K562 (cell line): ENCODE results near the gene TBC1D2. TPM values are rescaled to one million over a fixed set of nuclear protein-coding genes. Genes with fewer than 3 reads are reported as not detected.

Experiments used
- ATAC-seq: fragments of 200-7000 bp; cut with Tn5 transposase; 3 replicates; pipeline ENCODE4 v1.9.1; 2020; ENCODE audit warnings: moderate library complexity
- BruUV-seq: library from RNA; stranded (reverse); fragments of 400-500 nt; replicated peaks from 2 replicates; lab custom pipeline; 2021; lab: Mats Ljungman, UMichigan
- CTCF ChIA-PET: fragments of 300-600 bp; formaldehyde crosslinking; extraction: SDS; loops from one replicate; lab custom pipeline; 2021; ENCODE audit warnings: low intra/inter-chr PET ratio; lab: Yijun Ruan, JAX
- POLR2A ChIA-PET: fragments of 300-600, 350-650 bp; sonication (Branson Sonifier 250); formaldehyde crosslinking; extraction: SDS; loops from one replicate; lab custom pipeline; 2021; ENCODE audit warnings: antibody characterized with exemption, inconsistent platforms; lab: Yijun Ruan, JAX
- DNase-seq, 4 experiments: peaks; one replicate each; pipeline versions ENCODE4 v3.0.0 to v3.0.0-alpha.2; 2011 to 2018; ENCODE audit warnings: low spot score in 3 of 4, mixed read lengths in 3 of 4; ENCODE audit errors: extremely low read depth in 1 of 4
- FAIRE-seq: peaks from 2 replicates; lab custom pipeline; 2011; peaks lifted over from hg19 to GRCh38; lab: Jason Lieb, UNC
- H2AFZ ChIP-seq: 2 replicates; pipeline ENCODE4 v1.6.0; 2011; ENCODE audit warnings: low read depth, low read length, control low read depth, inconsistent platforms
- H3K27ac ChIP-seq: fragments of 200-600 bp; 3 replicates; pipeline ENCODE4 v1.8.0; 2011; ENCODE audit warnings: low read depth, mild to moderate bottlenecking, control low read depth, inconsistent platforms, low read length, moderate library complexity, mixed read lengths; ENCODE audit errors: extremely low read depth
- H3K27me3 ChIP-seq, 2 experiments: fragments of 300-600 bp in 1 of 2; 2 replicates in 1 of 2; 3 replicates in 1 of 2; pipeline versions ENCODE4 v1.6.0 to v1.8.0; 2011; ENCODE audit warnings: inconsistent platforms in 2 of 2, low read length in 2 of 2, mild to moderate bottlenecking in 1 of 2, mixed read lengths in 1 of 2, moderate library complexity in 1 of 2; ENCODE audit not compliant: control insufficient read depth in 2 of 2, insufficient read depth in 2 of 2
- H3K36me3 ChIP-seq: fragments of 300-600 bp; 3 replicates; pipeline ENCODE4 v1.8.0; 2011; ENCODE audit warnings: mild to moderate bottlenecking, low read length, inconsistent platforms; ENCODE audit not compliant: control insufficient read depth, insufficient read depth
- H3K4me1 ChIP-seq, 2 experiments: fragments of 200-600 bp in 1 of 2; replicated peaks in 1 of 2; 2 replicates in 1 of 2; 3 replicates in 1 of 2; pipeline versions ENCODE4 v1.5.1 to v1.8.0; 2011; ENCODE audit warnings: inconsistent platforms in 2 of 2, low read length in 2 of 2, mild to moderate bottlenecking in 1 of 2, mixed read lengths in 1 of 2, moderate library complexity in 1 of 2; ENCODE audit not compliant: control insufficient read depth in 2 of 2, insufficient read depth in 2 of 2
- H3K4me2 ChIP-seq: 2 replicates; pipeline ENCODE4 v1.6.1; 2011; ENCODE audit warnings: low read length, control low read depth, inconsistent platforms, mixed read lengths; ENCODE audit not compliant: insufficient read depth
- H3K4me3 ChIP-seq: fragments of 200-600 bp; sonication (generic), shearing (Covaris generic); 2 replicates; pipeline ENCODE4 v1.5.1; 2016; ENCODE audit warnings: control low read depth, inconsistent platforms
- H3K79me2 ChIP-seq: fragments of 200-600 bp; 3 replicates; pipeline ENCODE4 v1.8.0; 2011; ENCODE audit warnings: low read length, inconsistent platforms; ENCODE audit not compliant: control insufficient read depth, insufficient read depth
- H3K9ac ChIP-seq, 2 experiments: 2 replicates each; pipeline versions ENCODE4 v1.6.0 to v1.6.1; 2011; ENCODE audit warnings: low read depth in 2 of 2, low read length in 2 of 2, control low read depth in 1 of 2, inconsistent platforms in 1 of 2, mild to moderate bottlenecking in 1 of 2, mixed read lengths in 1 of 2; ENCODE audit not compliant: insufficient read depth in 1 of 2
- H3K9me1 ChIP-seq: one replicate; pipeline ENCODE4 v1.6.0; 2011; ENCODE audit warnings: inconsistent platforms, mild to moderate bottlenecking, low read length, moderate library complexity; ENCODE audit not compliant: control insufficient read depth, insufficient read depth
- H3K9me3 ChIP-seq: replicated peaks from 2 replicates; pipeline ENCODE4 v1.5.1; 2011; ENCODE audit warnings: low read depth, low read length, inconsistent platforms; ENCODE audit not compliant: control insufficient read depth, insufficient read depth
- H4K20me1 ChIP-seq: replicated peaks from 2 replicates; pipeline ENCODE4 v1.6.1; 2011; ENCODE audit warnings: low read length, inconsistent platforms, mixed read lengths; ENCODE audit not compliant: control insufficient read depth, insufficient read depth
- ATF3 ChIP-seq, 2 experiments: fragments of 450-650 bp in 1 of 2; sonication (generic) in 1 of 2; formaldehyde crosslinking in 1 of 2; IDR thresholded peaks in 1 of 2; conservative IDR thresholded peaks in 1 of 2; 2 replicates each; pipeline versions ENCODE4 v1.6.1 to v1.8.1; 2016 to 2023; ENCODE audit warnings: mild to moderate bottlenecking in 2 of 2, moderate library complexity in 2 of 2, inconsistent platforms in 1 of 2, missing genetic modification reagents in 1 of 2
- BDP1 ChIP-seq: IDR thresholded peaks from 3 replicates; pipeline ENCODE4 v1.6.1; 2011; ENCODE audit not compliant: insufficient read length, insufficient read depth
- BRF1 ChIP-seq: IDR thresholded peaks from 3 replicates; pipeline ENCODE4 v1.6.1; 2011; ENCODE audit warnings: borderline replicate concordance, mild to moderate bottlenecking; ENCODE audit not compliant: insufficient read length; ENCODE audit errors: extremely low read depth
- CXXC5 ChIP-seq: fragments of 250-450 bp; sonication (Bioruptor Pico); IDR thresholded peaks from 2 replicates; pipeline ENCODE4 v1.8.0; 2022; ENCODE audit warnings: inconsistent platforms, mild to moderate bottlenecking, moderate library complexity
- HEY1 ChIP-seq: fragments of 250-450 bp; sonication (Bioruptor Pico); IDR thresholded peaks from 2 replicates; pipeline ENCODE4 v1.5.0; 2020; ENCODE audit warnings: mild to moderate bottlenecking, moderate library complexity, borderline replicate concordance
- HNRNPK ChIP-seq: fragments of 200-400 bp; formaldehyde crosslinking; IDR thresholded peaks from one replicate; pipeline ENCODE4 v1.6.1; 2018; ENCODE audit warnings: mild to moderate bottlenecking, low read depth, low read length; ENCODE audit not compliant: poor library complexity, severe bottlenecking
- JUND ChIP-seq, 2 experiments: IDR thresholded peaks; 2 replicates in 1 of 2; 3 replicates in 1 of 2; pipeline ENCODE4 v1.6.1; 2011; ENCODE audit warnings: borderline replicate concordance in 2 of 2, low read depth in 2 of 2, low read length in 2 of 2, improper control_type of control experiment in 1 of 2, missing biosample characterization in 1 of 2, missing genetic modification characterization in 1 of 2, missing genetic modification reagents in 1 of 2
- NR2C1 ChIP-seq, 2 experiments: fragments of 450-650 bp; IDR thresholded peaks; 2 replicates each; pipeline ENCODE4 v1.6.1; 2017; ENCODE audit warnings: mild to moderate bottlenecking in 2 of 2, antibody characterized with exemption in 1 of 2, inconsistent platforms in 1 of 2, missing compliant biosample characterization in 1 of 2, missing genetic modification characterization in 1 of 2
- RBBP5 ChIP-seq: fragments of 200-600 bp; sonication (generic); IDR thresholded peaks from 2 replicates; pipeline ENCODE4 v1.6.1; 2012; ENCODE audit warnings: borderline replicate concordance, mild to moderate bottlenecking, low read length, control low read depth, inconsistent platforms; ENCODE audit not compliant: insufficient read depth, poor library complexity, severe bottlenecking
- RNF2 ChIP-seq: sonication (generic); IDR thresholded peaks from 2 replicates; pipeline ENCODE4 v1.6.1; 2016
- SAFB ChIP-seq: fragments of 200-400 bp; formaldehyde crosslinking; IDR thresholded peaks from 2 replicates; pipeline ENCODE4 v1.6.1; 2017; ENCODE audit warnings: low read depth, low read length, borderline replicate concordance
- SNIP1 ChIP-seq: fragments of 450-650 bp; IDR thresholded peaks from 2 replicates; pipeline ENCODE4 v1.7.1; 2017; ENCODE audit warnings: low read depth, mild to moderate bottlenecking
- ZNF197 ChIP-seq: fragments of 200-800 bp; sonication (Bioruptor generic); IDR thresholded peaks from 2 replicates; pipeline ENCODE4 v1.6.1; 2016; ENCODE audit warnings: low read depth, missing genetic modification characterization, missing compliant biosample characterization
- WGBS: fragments of 100-300 bp; shearing (Covaris generic); methylation state at CpG from one replicate; pipeline ENCODE4 v1.1.6; 2016; ENCODE audit warnings: low coverage, mixed read lengths; ENCODE audit not compliant: insufficient coverage; ENCODE audit errors: missing lambda C conversion rate; 5-methylcytosine and 5-hydroxymethylcytosine counted together
- in situ Hi-C: fragments of 300-500 bp; cut with MboI; formaldehyde crosslinking; loops from 4 replicates; pipeline ENCODE4 v1.15.0; 2018; ENCODE audit warnings: inconsistent platforms, mixed read lengths
- intact Hi-C: fragments of 100-400 bp; cut with micrococcal nuclease; formaldehyde crosslinking; loops from 2 replicates; pipeline ENCODE4 v1.14.2; 2022
- polyA plus RNA-seq, 8 experiments: library from polyadenylated mRNA; depleted of rRNA in 4 of 8; stranded (reverse) in 5 of 8; unstranded in 3 of 8; fragments of >200 nt; fragmentation: Nextera tagmentation in 2 of 8; fragmentation: Illumina TruSeq in 1 of 8; extraction: Ambion mirVana in 2 of 8; extraction: Trizol in 1 of 8; gene quantifications; 2 replicates each; pipeline versions ENCODE4 v1.2.1 to v1.2.3, GENCODE V29; 2011 to 2014; ENCODE audit warnings: inconsistent platforms in 1 of 8, missing spikeins in 1 of 8
- total RNA-seq, 7 experiments: library from RNA; depleted of rRNA in 6 of 7; stranded (reverse); fragments of >200 nt in 6 of 7; fragmentation: Illumina TruSeq in 2 of 7; extraction: Trizol in 2 of 7; gene quantifications; 2 replicates each; pipeline versions ENCODE4 v1.2.1 to v1.2.3, GENCODE V29; 2011 to 2021; ENCODE audit warnings: low replicate concordance in 1 of 7
- TF ChIP-seq, protein P1 (sequence below): fragments of 450-650 bp; IDR thresholded peaks from 2 replicates; pipeline ENCODE4 v1.6.1; 2014; ENCODE audit warnings: low read depth, mild to moderate bottlenecking, moderate library complexity, borderline replicate concordance
- TF ChIP-seq, protein P2 (sequence below): fragments of 450-650 bp; conservative IDR thresholded peaks from 2 replicates; pipeline ENCODE4 v1.6.1; 2016; ENCODE audit warnings: missing genetic modification characterization, low read depth, mild to moderate bottlenecking, control low read depth, missing compliant biosample characterization

Gene TBC1D2
- total and polyA plus RNA-seq, 9 of the 15 experiments (the other 6 are each of a cell fraction or from before 2014, with no cell fraction given) = 0.10 to 7.0 (median 2.5) TPM

DNA sequence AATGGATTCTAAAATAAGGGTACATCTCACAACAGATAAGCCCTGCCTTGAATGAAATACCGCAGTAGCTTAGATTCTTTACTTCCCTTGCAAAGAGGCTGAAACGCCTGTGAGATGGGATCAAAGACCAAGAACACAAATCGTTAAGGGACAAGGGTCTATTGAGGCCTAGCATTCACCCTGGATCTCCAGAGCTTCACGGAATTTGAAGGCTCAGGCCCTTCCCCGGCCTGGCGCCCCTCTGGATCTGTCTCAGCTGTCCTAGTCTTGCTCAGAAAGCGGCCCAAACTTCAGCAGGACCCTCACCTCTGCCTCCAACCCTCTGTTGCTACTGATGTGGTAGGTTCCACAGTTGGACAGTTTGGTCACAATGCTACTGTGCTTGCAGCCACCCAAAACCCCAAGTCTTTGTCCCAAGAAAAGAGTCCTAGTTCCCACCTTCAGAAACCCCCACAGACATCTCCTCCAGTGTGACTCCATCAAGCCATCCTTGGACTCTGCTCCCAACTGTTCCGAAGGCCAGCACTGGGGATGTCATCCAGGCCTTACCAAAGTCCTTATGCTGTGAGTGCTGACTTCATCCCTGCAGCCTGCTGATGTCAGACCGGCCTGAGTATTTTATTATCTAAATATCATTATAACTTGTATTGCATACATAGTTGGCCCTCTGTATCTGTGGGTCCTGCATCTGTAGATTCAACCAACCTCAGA, 72.4 kb downstream of the TBC1D2 start:
- Histone ChIP-seq H3K4me1 (peaks cover 45 to 62% of the 10 kb centered on the region in 2 experiments), H3K27ac (peak overlapping the region; percentile 80), H3K9me1 (no peaks in the 10 kb centered on the region), H3K4me3 (no peak overlapping the region), H2AFZ (peak overlapping the region; percentile 6; the same call in 1 of the 2 replicates), H3K36me3 (peaks cover 11% of the 10 kb centered on the region; the same call in 1 of the 3 replicates), H4K20me1 (no peaks in the 10 kb centered on the region), H3K9me3 (no peaks in the 10 kb centered on the region), H3K27me3 (no peaks in the 10 kb centered on the region)
- ATAC-seq (no peak), DNase-seq (peak in 1 of 4 experiments; percentile 37)
- ChIA-PET CTCF (no interaction called here), POLR2A (interaction anchor here (0.5 to 1.3 kb wide), 7 partner anchors 8 to 1497 kb away, joined by 3 to 6 read pairs (median 3); partner anchors contain the start of gene CORO2A)
- 30% methylated on average over 9 of the region's 9 CpGs for WGBS
- in situ Hi-C loops = no loop called here
- intact Hi-C loops = loop anchor here (5.0 kb wide), 1 partner anchor 241 kb away; no protein-coding TSS in a partner anchor
- BruUV-seq = no TSS peak
- TF ChIP-seq CXXC5 (CRISPR knock-in tag) (no peak), RNF2 (no peak), NR2C1 (IDR thresholded peaks at IDR 0.05) (no peak), NR2C1 (tag; IDR thresholded peaks at IDR 0.05) (no peak), JUND (IDR thresholded peaks at IDR 0.05; ENCODE audit: borderline replicate concordance, low read depth, low read length) (no peak), JUND (tag; IDR thresholded peaks at IDR 0.05; ENCODE audit: borderline replicate concordance, low read depth, low read length) (0 out of 3 replicates have a peak, but pooled peaks have one; percentile 4), HNRNPK (no peak), SAFB (no peak), HEY1 (CRISPR knock-in tag) (no peak), SNIP1 (no peak), ATF3 (IDR thresholded peaks at IDR 0.05) (peak; percentile 48; the same call in 1 of the 2 replicates), ATF3 (CRISPR knock-in tag; conservative IDR thresholded peaks at IDR 0.05) (no peak), ZNF197 (CRISPR knock-in tag) (0 out of 2 replicates have a peak, but pooled peaks have one; percentile 20), BRF1 (no peak), RBBP5 (peak; percentile 23), BDP1 (no peak)
- TF ChIP-seq, protein P1, sequence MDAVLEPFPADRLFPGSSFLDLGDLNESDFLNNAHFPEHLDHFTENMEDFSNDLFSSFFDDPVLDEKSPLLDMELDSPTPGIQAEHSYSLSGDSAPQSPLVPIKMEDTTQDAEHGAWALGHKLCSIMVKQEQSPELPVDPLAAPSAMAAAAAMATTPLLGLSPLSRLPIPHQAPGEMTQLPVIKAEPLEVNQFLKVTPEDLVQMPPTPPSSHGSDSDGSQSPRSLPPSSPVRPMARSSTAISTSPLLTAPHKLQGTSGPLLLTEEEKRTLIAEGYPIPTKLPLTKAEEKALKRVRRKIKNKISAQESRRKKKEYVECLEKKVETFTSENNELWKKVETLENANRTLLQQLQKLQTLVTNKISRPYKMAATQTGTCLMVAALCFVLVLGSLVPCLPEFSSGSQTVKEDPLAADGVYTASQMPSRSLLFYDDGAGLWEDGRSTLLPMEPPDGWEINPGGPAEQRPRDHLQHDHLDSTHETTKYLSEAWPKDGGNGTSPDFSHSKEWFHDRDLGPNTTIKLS = no peak
- TF ChIP-seq, protein P2, sequence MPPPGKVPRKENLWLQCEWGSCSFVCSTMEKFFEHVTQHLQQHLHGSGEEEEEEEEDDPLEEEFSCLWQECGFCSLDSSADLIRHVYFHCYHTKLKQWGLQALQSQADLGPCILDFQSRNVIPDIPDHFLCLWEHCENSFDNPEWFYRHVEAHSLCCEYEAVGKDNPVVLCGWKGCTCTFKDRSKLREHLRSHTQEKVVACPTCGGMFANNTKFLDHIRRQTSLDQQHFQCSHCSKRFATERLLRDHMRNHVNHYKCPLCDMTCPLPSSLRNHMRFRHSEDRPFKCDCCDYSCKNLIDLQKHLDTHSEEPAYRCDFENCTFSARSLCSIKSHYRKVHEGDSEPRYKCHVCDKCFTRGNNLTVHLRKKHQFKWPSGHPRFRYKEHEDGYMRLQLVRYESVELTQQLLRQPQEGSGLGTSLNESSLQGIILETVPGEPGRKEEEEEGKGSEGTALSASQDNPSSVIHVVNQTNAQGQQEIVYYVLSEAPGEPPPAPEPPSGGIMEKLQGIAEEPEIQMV (tag) = no peak
- TF ChIP-seq, all 486 proteins: peak for 4
- peak overlapping the region; percentile 76 for H3K4me2 ChIP-seq
- H3K79me2 ChIP-seq = peaks cover 81% of the 10 kb centered on the region
- H3K9ac ChIP-seq = peak overlapping the region; percentile 43 to 50; a peak in 3 of 4 replicates
- FAIRE-seq = peak; percentile 44
